H9 (cell line): ENCODE results near the gene TRMT11. TPM values are rescaled to one million over a fixed set of nuclear protein-coding genes. Genes with fewer than 3 reads are reported as not detected.

Source experiments
- DNase-seq: peaks from one replicate; pipeline ENCODE4 v3.0.0-alpha.2; 2017
- H2AFZ ChIP-seq: one replicate; pipeline ENCODE4 v1.6.1; 2013; ENCODE audit warnings: mild to moderate bottlenecking, low read length, control low read depth, moderate library complexity
- H2AK5ac ChIP-seq: 2 replicates; pipeline ENCODE4 v1.6.1; 2013; ENCODE audit warnings: low read length, control low read depth, mixed read lengths; ENCODE audit not compliant: insufficient read length
- H2BK120ac ChIP-seq: one replicate; pipeline ENCODE4 v1.6.1; 2013; ENCODE audit warnings: low read depth, mild to moderate bottlenecking, low read length, control low read depth, inconsistent platforms; ENCODE audit not compliant: poor library complexity, severe bottlenecking
- H2BK12ac ChIP-seq: 2 replicates; pipeline ENCODE4 v1.6.1; 2013; ENCODE audit warnings: low read length, control low read depth, mixed read lengths, low read depth; ENCODE audit not compliant: insufficient read length
- H2BK15ac ChIP-seq: 2 replicates; pipeline ENCODE4 v1.6.1; 2013; ENCODE audit warnings: low read depth, low read length, control low read depth
- H2BK20ac ChIP-seq: one replicate; pipeline ENCODE4 v1.6.1; 2013; ENCODE audit warnings: low read depth, mild to moderate bottlenecking, low read length, control low read depth, inconsistent platforms; ENCODE audit not compliant: poor library complexity, severe bottlenecking
- H2BK5ac ChIP-seq: 2 replicates; pipeline ENCODE4 v1.6.1; 2013; ENCODE audit warnings: low read length, control low read depth, mixed read lengths; ENCODE audit not compliant: insufficient read length
- H3K14ac ChIP-seq: 2 replicates; pipeline ENCODE4 v1.6.1; 2013; ENCODE audit warnings: low read length, control low read depth; ENCODE audit not compliant: insufficient read depth
- H3K18ac ChIP-seq: 2 replicates; pipeline ENCODE4 v1.6.1; 2013; ENCODE audit warnings: low read depth, mild to moderate bottlenecking, mixed read lengths, low read length, control low read depth; ENCODE audit not compliant: insufficient read length
- H3K23ac ChIP-seq: 2 replicates; pipeline ENCODE4 v1.6.1; 2013; ENCODE audit warnings: low read length, control low read depth, mixed read lengths, low read depth; ENCODE audit not compliant: insufficient read length
- H3K23me2 ChIP-seq: 2 replicates; pipeline ENCODE4 v1.6.1; 2013; ENCODE audit warnings: low read depth, mild to moderate bottlenecking, mixed read lengths, low read length, control low read depth; ENCODE audit not compliant: insufficient read length, poor library complexity, severe bottlenecking
- H3K27ac ChIP-seq: 2 replicates; pipeline ENCODE4 v1.5.1; 2013; ENCODE audit warnings: low read length, control low read depth, mixed read lengths, low read depth; ENCODE audit not compliant: insufficient read length
- H3K27me3 ChIP-seq: 2 replicates; pipeline ENCODE4 v1.6.1; 2013; ENCODE audit warnings: low read length, control low read depth, inconsistent platforms; ENCODE audit not compliant: insufficient read depth
- H3K4ac ChIP-seq: 2 replicates; pipeline ENCODE4 v1.6.1; 2013; ENCODE audit warnings: low read depth, mild to moderate bottlenecking, control low read depth, inconsistent platforms, low read length, moderate library complexity
- H3K4me1 ChIP-seq: 2 replicates; pipeline ENCODE4 v1.6.1; 2013; ENCODE audit warnings: low read length, control low read depth, inconsistent platforms; ENCODE audit not compliant: insufficient read depth
- H3K4me2 ChIP-seq: 2 replicates; pipeline ENCODE4 v1.6.1; 2013; ENCODE audit warnings: low read length, control low read depth, mixed read lengths; ENCODE audit not compliant: insufficient read length, insufficient read depth
- H3K56ac ChIP-seq: 2 replicates; pipeline ENCODE4 v1.6.1; 2013; ENCODE audit warnings: low read depth, mild to moderate bottlenecking, mixed read lengths, low read length, control low read depth; ENCODE audit not compliant: insufficient read length
- H3K79me1 ChIP-seq: 2 replicates; pipeline ENCODE4 v1.6.1; 2013; ENCODE audit warnings: low read depth, mild to moderate bottlenecking, moderate library complexity, low read length, control low read depth, inconsistent platforms; ENCODE audit not compliant: insufficient read depth, poor library complexity, severe bottlenecking
- H3K79me2 ChIP-seq: 2 replicates; pipeline ENCODE4 v1.6.1; 2013; ENCODE audit warnings: low read length, control low read depth, inconsistent platforms; ENCODE audit not compliant: insufficient read depth
- H3K9ac ChIP-seq: 2 replicates; pipeline ENCODE4 v1.6.1; 2013; ENCODE audit warnings: low read length, control low read depth, mixed read lengths; ENCODE audit not compliant: insufficient read length; ENCODE audit errors: extremely low read depth
- H3K9me3 ChIP-seq: one replicate; pipeline ENCODE4 v1.6.1; 2013; ENCODE audit warnings: low read depth, low read length, inconsistent platforms; ENCODE audit not compliant: control insufficient read depth
- H3T11ph ChIP-seq: one replicate; pipeline ENCODE4 v1.6.1; 2013; ENCODE audit warnings: mild to moderate bottlenecking, low read length, control low read depth, inconsistent platforms
- H4K20me1 ChIP-seq: one replicate; pipeline ENCODE4 v1.6.1; 2013; ENCODE audit not compliant: control insufficient read depth, insufficient read length, insufficient read depth
- H4K5ac ChIP-seq: 2 replicates; pipeline ENCODE4 v1.6.1; 2013; ENCODE audit warnings: low read depth, mild to moderate bottlenecking, mixed read lengths, low read length, control low read depth; ENCODE audit not compliant: insufficient read length
- H4K8ac ChIP-seq: replicated peaks from 2 replicates; pipeline ENCODE4 v1.6.1; 2013; ENCODE audit warnings: low read length, control low read depth, mixed read lengths, low read depth; ENCODE audit not compliant: insufficient read length
- H4K91ac ChIP-seq: 2 replicates; pipeline ENCODE4 v1.6.1; 2013; ENCODE audit warnings: low read depth, mild to moderate bottlenecking, moderate library complexity, mixed read lengths, low read length, control low read depth; ENCODE audit not compliant: insufficient read length
- H3K27ac Mint-ChIP-seq, 3 experiments: 2 replicates in 2 of 3; 3 replicates in 1 of 3; pipeline ENCODE4 v1.8.0; 2020 to 2021; ENCODE audit warnings: mixed read lengths in 3 of 3, mild to moderate bottlenecking in 1 of 3, moderate library complexity in 1 of 3
- H3K27me3 Mint-ChIP-seq: 2 replicates; pipeline ENCODE4 v1.8.0; 2021; ENCODE audit warnings: low read depth, mild to moderate bottlenecking, moderate library complexity, mixed read lengths
- H3K36me3 Mint-ChIP-seq, 3 experiments: 2 replicates in 2 of 3; 3 replicates in 1 of 3; pipeline ENCODE4 v1.8.0; 2020 to 2021; ENCODE audit warnings: low read depth in 3 of 3, mixed read lengths in 3 of 3; ENCODE audit not compliant: insufficient read depth in 1 of 3
- H3K4me1 Mint-ChIP-seq, 2 experiments: 2 replicates each; pipeline ENCODE4 v1.8.0; 2020; ENCODE audit warnings: mixed read lengths in 2 of 2
- H3K4me3 Mint-ChIP-seq, 2 experiments: 2 replicates in 1 of 2; 3 replicates in 1 of 2; pipeline ENCODE4 v1.8.0; 2020 to 2021; ENCODE audit warnings: mild to moderate bottlenecking in 2 of 2, mixed read lengths in 2 of 2, moderate library complexity in 1 of 2
- H3K9me3 Mint-ChIP-seq, 2 experiments: 2 replicates in 1 of 2; 3 replicates in 1 of 2; pipeline ENCODE4 v1.8.0; 2020; ENCODE audit warnings: mild to moderate bottlenecking in 2 of 2, mixed read lengths in 2 of 2, moderate library complexity in 1 of 2
- total RNA-seq: library from RNA; stranded (reverse); gene quantifications from 2 replicates; pipeline ENCODE4 v1.2.1, GENCODE V29; 2021
- TF ChIP-seq, protein P1 (sequence below): fragments of 200-600 bp; sonication (generic); conservative IDR thresholded peaks from 3 replicates; pipeline ENCODE4 v1.8.0; 2021; ENCODE audit warnings: antibody characterized with exemption, mild to moderate bottlenecking

TRMT11 gene
- total RNA-seq, 1 experiment from 2014 or later = 31.1 TPM

DNA sequence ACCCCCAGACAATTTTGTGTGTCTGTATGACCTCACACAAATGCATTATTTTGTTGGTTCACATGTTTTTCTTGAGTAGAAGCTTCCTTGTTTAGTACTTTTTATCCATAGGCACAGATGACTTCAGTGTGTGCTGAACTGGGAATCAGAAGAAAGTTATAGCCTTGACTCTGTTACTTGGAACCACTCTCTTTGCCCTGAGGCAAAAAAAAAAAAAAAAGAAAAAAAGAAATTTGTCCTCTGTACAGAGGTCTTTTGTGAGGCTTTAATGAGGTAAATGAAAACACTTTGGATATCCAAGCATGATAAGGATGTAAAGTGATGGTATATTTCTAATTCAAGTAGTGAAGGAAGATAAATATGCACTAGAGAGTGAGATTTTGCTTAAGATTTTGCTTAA lies 51.9 kb downstream of the TRMT11 start:
- Histone ChIP-seq H4K8ac (no peak overlapping the region), H4K91ac (no peak overlapping the region), H2BK120ac (no peak overlapping the region), H4K5ac (no peak overlapping the region), H3K14ac (no peak overlapping the region), H3K56ac (no peak overlapping the region), H3K9me3 (no peaks in the 10 kb centered on the region), H3K79me2 (no peaks in the 10 kb centered on the region), H3K27me3 (no peaks in the 10 kb centered on the region), H3K4me1 (no peaks in the 10 kb centered on the region), H4K20me1 (no peaks in the 10 kb centered on the region), H3K23ac (no peak overlapping the region), H3K18ac (no peak overlapping the region), H3K4ac (no peak overlapping the region), H3K27ac (no peak overlapping the region), H2BK12ac (no peak overlapping the region), H2BK20ac (no peak overlapping the region), H3K79me1 (no peaks in the 10 kb centered on the region), H3T11ph (no peak overlapping the region), H3K4me2 (no peak overlapping the region), H2AFZ (no peak overlapping the region), H3K9ac (no peak overlapping the region), H2AK5ac (no peak overlapping the region), H2BK5ac (no peak overlapping the region), H2BK15ac (no peak overlapping the region), H3K23me2 (no peaks in the 10 kb centered on the region)
- DNase-seq = no peak
- Mint-ChIP-seq H3K9me3 (peaks cover 4% of the 10 kb centered on the region in 2 experiments; a peak in 4 of 5 replicates), H3K4me1 (peaks cover 11 to 14% of the 10 kb centered on the region in 2 experiments), H3K27ac (peak overlapping the region in 1 of 3 experiments; percentile 12; a peak in 1 of 7 replicates), H3K27me3 (no peaks in the 10 kb centered on the region), H3K36me3 (peaks cover 29 to 50% (median 44%) of the 10 kb centered on the region in 3 experiments), H3K4me3 (no peak overlapping the region)
- TF ChIP-seq, protein P1, sequence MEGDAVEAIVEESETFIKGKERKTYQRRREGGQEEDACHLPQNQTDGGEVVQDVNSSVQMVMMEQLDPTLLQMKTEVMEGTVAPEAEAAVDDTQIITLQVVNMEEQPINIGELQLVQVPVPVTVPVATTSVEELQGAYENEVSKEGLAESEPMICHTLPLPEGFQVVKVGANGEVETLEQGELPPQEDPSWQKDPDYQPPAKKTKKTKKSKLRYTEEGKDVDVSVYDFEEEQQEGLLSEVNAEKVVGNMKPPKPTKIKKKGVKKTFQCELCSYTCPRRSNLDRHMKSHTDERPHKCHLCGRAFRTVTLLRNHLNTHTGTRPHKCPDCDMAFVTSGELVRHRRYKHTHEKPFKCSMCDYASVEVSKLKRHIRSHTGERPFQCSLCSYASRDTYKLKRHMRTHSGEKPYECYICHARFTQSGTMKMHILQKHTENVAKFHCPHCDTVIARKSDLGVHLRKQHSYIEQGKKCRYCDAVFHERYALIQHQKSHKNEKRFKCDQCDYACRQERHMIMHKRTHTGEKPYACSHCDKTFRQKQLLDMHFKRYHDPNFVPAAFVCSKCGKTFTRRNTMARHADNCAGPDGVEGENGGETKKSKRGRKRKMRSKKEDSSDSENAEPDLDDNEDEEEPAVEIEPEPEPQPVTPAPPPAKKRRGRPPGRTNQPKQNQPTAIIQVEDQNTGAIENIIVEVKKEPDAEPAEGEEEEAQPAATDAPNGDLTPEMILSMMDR = no peak
